ENCODE measurements around the gene KCTD17. TPM values are rescaled to one million over a fixed set of nuclear protein-coding genes. Genes with fewer than 3 reads are reported as not detected.

Gene KCTD17
- total RNA-seq, 1 experiment from 2014 or later: 29.4 TPM

- no peaks in the 10 kb centered on the region for H3K27me3 Mint-ChIP-seq (ENCODE audit: low read depth)
- TF ChIP-seq FOXP4 (CRISPR knock-in tag; IDR thresholded peaks at IDR 0.05) (0 out of 2 replicates have a peak, but pooled peaks have one; percentile 26), SP1 (CRISPR knock-in tag; conservative IDR thresholded peaks at IDR 0.05) (peak; percentile 58), ZNF416 (CRISPR knock-in tag; IDR thresholded peaks at IDR 0.05) (no peak), GABPB1 (CRISPR knock-in tag; IDR thresholded peaks at IDR 0.05) (0 out of 2 replicates have a peak, but pooled peaks have one; percentile 15), JAZF1 (CRISPR knock-in tag; IDR thresholded peaks at IDR 0.05) (no peak), TEAD1 (CRISPR knock-in tag; IDR thresholded peaks at IDR 0.05) (no peak), FOXP1 (CRISPR knock-in tag; IDR thresholded peaks at IDR 0.05; ENCODE audit: borderline replicate concordance) (peak; percentile 61; the same call in 1 of the 2 replicates), CREM (CRISPR knock-in tag; IDR thresholded peaks at IDR 0.05) (0 out of 2 replicates have a peak, but pooled peaks have one; percentile 14), KAT7 (CRISPR knock-in tag; IDR thresholded peaks at IDR 0.05; ENCODE audit: borderline replicate concordance) (no peak), EMX1 (CRISPR knock-in tag; IDR thresholded peaks at IDR 0.05) (no peak), HMGA2 (CRISPR knock-in tag; IDR thresholded peaks at IDR 0.05) (0 out of 2 replicates have a peak, but pooled peaks have one; percentile 5), RELA (CRISPR knock-in tag; IDR thresholded peaks at IDR 0.05; ENCODE audit: borderline replicate concordance) (no peak), ELF4 (CRISPR knock-in tag; IDR thresholded peaks at IDR 0.05; ENCODE audit: low read depth) (no peak)
- TF ChIP-seq, protein P1, sequence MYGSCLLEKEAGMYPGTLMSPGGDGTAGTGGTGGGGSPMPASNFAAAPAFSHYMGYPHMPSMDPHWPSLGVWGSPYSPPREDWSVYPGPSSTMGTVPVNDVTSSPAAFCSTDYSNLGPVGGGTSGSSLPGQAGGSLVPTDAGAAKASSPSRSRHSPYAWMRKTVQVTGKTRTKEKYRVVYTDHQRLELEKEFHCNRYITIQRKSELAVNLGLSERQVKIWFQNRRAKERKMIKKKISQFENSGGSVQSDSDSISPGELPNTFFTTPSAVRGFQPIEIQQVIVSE (CRISPR knock-in tag; IDR thresholded peaks at IDR 0.05; ENCODE audit: borderline replicate concordance): no peak
- H3K36me3 Mint-ChIP-seq: no peaks in the 10 kb centered on the region; the same call in 1 of the 2 replicates
- H3K27ac Mint-ChIP-seq: peak within 1 kb of the TSS; percentile 87; the same call in 1 of the 2 replicates
- ChIA-PET CTCF (interaction anchor here (0.5 to 5.1 kb wide), 20 partner anchors 11 to 275 kb away, joined by 3 to 38 read pairs (median 5); partner anchors contain the start of gene KCTD17), POLR2A (interaction anchor here (0.9 to 1.8 kb wide), 3 partner anchors 11 to 144 kb away, joined by 3 to 5 read pairs (median 3); no protein-coding TSS in a partner anchor)
- no peaks in the 10 kb centered on the region for H3K9me3 Mint-ChIP-seq
- peak within 1 kb of the TSS; percentile 89 for H3K4me3 Mint-ChIP-seq
- DNase-seq (ENCODE audit: low spot score): peak; percentile 65
- ATAC-seq: peak; percentile 75
- H3K4me1 Mint-ChIP-seq: peaks cover 31% of the 10 kb centered on the region
Measured at GRCh38 chr22:37019309-37020191, 32.0 kb upstream of the KCTD17 start, which contains the start of the genes MPST and TST. MPST (plus strand) TSS chr22:37019742; CDS start chr22:37019837, 95 bp downstream. TST (minus strand) TSS chr22:37019447; CDS start chr22:37018732, 715 bp downstream.

DNA sequence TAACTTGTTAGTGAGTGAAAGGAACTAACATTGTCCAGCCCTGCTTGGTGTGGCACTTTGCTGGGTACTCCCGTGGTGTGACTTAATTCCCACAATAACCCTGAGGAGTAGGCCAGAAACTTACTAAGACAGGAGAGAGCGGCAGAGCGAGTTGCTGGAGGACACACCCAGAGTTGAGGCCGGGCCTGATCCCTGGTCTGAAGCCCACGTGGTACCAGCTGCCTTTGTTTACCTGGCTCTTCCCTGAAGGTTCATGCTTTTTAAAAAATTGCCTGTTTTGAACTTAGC is 31.4 kb upstream of the KCTD17 start:
- ChIA-PET POLR2A (interaction anchor here (1.1 kb wide), 1 partner anchor 11 kb away, joined by 3 read pairs; no protein-coding TSS in a partner anchor), CTCF (interaction anchor here (0.7 to 5.1 kb wide), 11 partner anchors 11 to 383 kb away, joined by 3 to 38 read pairs (median 6); no protein-coding TSS in a partner anchor)
- DNase-seq (ENCODE audit: low spot score) (no peak), ATAC-seq (no peak)
- H3K27ac Mint-ChIP-seq: 0 out of 2 replicates have a peak overlapping the region, but pooled peaks have one; percentile 41
- peak overlapping the region; percentile 87 for H3K4me3 Mint-ChIP-seq
- peaks cover 4% of the 10 kb centered on the region for H3K36me3 Mint-ChIP-seq
- no peaks in the 10 kb centered on the region for H3K9me3 Mint-ChIP-seq
- H3K27me3 Mint-ChIP-seq (ENCODE audit: low read depth): no peaks in the 10 kb centered on the region
- H3K4me1 Mint-ChIP-seq: peaks cover 32% of the 10 kb centered on the region
- TF ChIP-seq USF1 (CRISPR knock-in tag; IDR thresholded peaks at IDR 0.05) (peak; percentile 46; the same call in 1 of the 2 replicates), MLX (CRISPR knock-in tag; IDR thresholded peaks at IDR 0.05) (no peak), OVOL2 (CRISPR knock-in tag; IDR thresholded peaks at IDR 0.05; ENCODE audit: borderline replicate concordance) (no peak), ZNF512 (CRISPR knock-in tag; IDR thresholded peaks at IDR 0.05; ENCODE audit: borderline replicate concordance) (no peak), USF2 (CRISPR knock-in tag; IDR thresholded peaks at IDR 0.05) (peak; percentile 59; the same call in 1 of the 2 replicates), ETV6 (CRISPR knock-in tag; IDR thresholded peaks at IDR 0.05) (no peak), ZNF263 (CRISPR knock-in tag; IDR thresholded peaks at IDR 0.05; ENCODE audit: low read depth) (no peak), PREB (CRISPR knock-in tag; IDR thresholded peaks at IDR 0.05; ENCODE audit: borderline replicate concordance) (no peak), SOX15 (CRISPR knock-in tag; IDR thresholded peaks at IDR 0.05) (no peak), ZNF232 (CRISPR knock-in tag; IDR thresholded peaks at IDR 0.05) (no peak), ZNF416 (CRISPR knock-in tag; IDR thresholded peaks at IDR 0.05) (no peak), EMX1 (CRISPR knock-in tag; IDR thresholded peaks at IDR 0.05) (no peak), SMAD4 (CRISPR knock-in tag; IDR thresholded peaks at IDR 0.05) (no peak), KAT7 (CRISPR knock-in tag; IDR thresholded peaks at IDR 0.05; ENCODE audit: borderline replicate concordance) (no peak), ZNF121 (CRISPR knock-in tag; IDR thresholded peaks at IDR 0.05) (no peak)

Measured in WTC11 (cell line).